ENCODE measurements around the gene FHIT. TPM values are rescaled to one million over a fixed set of nuclear protein-coding genes. Genes with fewer than 3 reads are reported as not detected.

Gene FHIT
- total RNA-seq, 1 experiment from 2014 or later = 9.8 TPM

- no peak for DNase-seq
- CTCF ChIA-PET = no interaction called here
- H3K9me3 ChIP-seq (ENCODE audit: insufficient read depth, low read depth) = no peaks in the 10 kb centered on the region
- no peaks in the 10 kb centered on the region for H3K4me1 ChIP-seq (replicated peaks; ENCODE audit: insufficient read depth)
- no peak overlapping the region for H2AFZ ChIP-seq
- no TSS peak for BruUV-seq (replicated peaks)
- H3K4me2 ChIP-seq = no peak overlapping the region
- no peaks in the 10 kb centered on the region for H3K79me2 ChIP-seq (ENCODE audit: low read depth)
- H3K27ac ChIP-seq = no peak overlapping the region
- intact Hi-C loops (cut with micrococcal nuclease; ENCODE audit: unreplicated experiment) = no loop called here
- H3K36me3 ChIP-seq (ENCODE audit: low read depth) = no peaks in the 10 kb centered on the region
- H3K9me2 ChIP-seq (ENCODE audit: insufficient read depth) = no peaks in the 10 kb centered on the region
- POLR2A ChIA-PET (ENCODE audit: unreplicated experiment) = no interaction called here
- no peak for TF ChIP-seq EZH2 (IDR thresholded peaks at IDR 0.05; ENCODE audit: low read depth)
- no peak for TF ChIP-seq CTCF (conservative IDR thresholded peaks at IDR 0.05)
- H4K20me1 ChIP-seq (ENCODE audit: insufficient read depth) = no peaks in the 10 kb centered on the region
- no peaks in the 10 kb centered on the region for H3F3A ChIP-seq (ENCODE audit: insufficient read depth, low read depth)
- no peak overlapping the region for H3K4me3 ChIP-seq
- H3K27me3 ChIP-seq (ENCODE audit: insufficient read depth, low read depth) = no peaks in the 10 kb centered on the region
These were observed 1400.8 kb downstream of the FHIT start for GRCh38 chr3:59850417-59850816.

- no peaks in the 10 kb centered on the region for H3F3A ChIP-seq (ENCODE audit: insufficient read depth, low read depth)
- H3K4me1 ChIP-seq (replicated peaks; ENCODE audit: insufficient read depth) = no peaks in the 10 kb centered on the region
- H4K20me1 ChIP-seq (ENCODE audit: insufficient read depth) = no peaks in the 10 kb centered on the region
- no peaks in the 10 kb centered on the region for H3K79me2 ChIP-seq (ENCODE audit: low read depth)
- ChIA-PET CTCF (interaction anchor here (0.5 kb wide), 1 partner anchor 13 kb away, joined by 7 read pairs; no protein-coding TSS in a partner anchor), POLR2A (ENCODE audit: unreplicated experiment) (no interaction called here)
- H3K9me3 ChIP-seq (ENCODE audit: insufficient read depth, low read depth) = no peaks in the 10 kb centered on the region
- H3K27ac ChIP-seq = no peak overlapping the region
- no peak overlapping the region for H3K4me2 ChIP-seq
- no peaks in the 10 kb centered on the region for H3K9me2 ChIP-seq (ENCODE audit: insufficient read depth)
- intact Hi-C loops (cut with micrococcal nuclease; ENCODE audit: unreplicated experiment) = no loop called here
- H2AFZ ChIP-seq = no peak overlapping the region
- no peaks in the 10 kb centered on the region for H3K36me3 ChIP-seq (ENCODE audit: low read depth)
- H3K4me3 ChIP-seq = no peak overlapping the region
- no peaks in the 10 kb centered on the region for H3K27me3 ChIP-seq (ENCODE audit: insufficient read depth, low read depth)
- TF ChIP-seq EZH2 (IDR thresholded peaks at IDR 0.05; ENCODE audit: low read depth) = no peak
- TF ChIP-seq CTCF (conservative IDR thresholded peaks at IDR 0.05) = no peak
- no TSS peak for BruUV-seq (replicated peaks)
- no peak for DNase-seq
These were observed 1405.9 kb downstream of the FHIT start for GRCh38 chr3:59845386-59845785.

- Histone ChIP-seq H3K27ac (no peak overlapping the region), H3K4me3 (no peak overlapping the region), H3K36me3 (ENCODE audit: low read depth) (no peaks in the 10 kb centered on the region), H3F3A (ENCODE audit: insufficient read depth, low read depth) (no peaks in the 10 kb centered on the region), H3K27me3 (ENCODE audit: insufficient read depth, low read depth) (no peaks in the 10 kb centered on the region), H4K20me1 (ENCODE audit: insufficient read depth) (no peaks in the 10 kb centered on the region), H3K9me3 (ENCODE audit: insufficient read depth, low read depth) (no peaks in the 10 kb centered on the region), H3K79me2 (ENCODE audit: low read depth) (no peaks in the 10 kb centered on the region), H3K9me2 (ENCODE audit: insufficient read depth) (no peaks in the 10 kb centered on the region), H3K4me1 (replicated peaks; ENCODE audit: insufficient read depth) (no peaks in the 10 kb centered on the region), H2AFZ (no peak overlapping the region), H3K4me2 (no peak overlapping the region)
- intact Hi-C loops (cut with micrococcal nuclease; ENCODE audit: unreplicated experiment) = no loop called here
- ChIA-PET CTCF (no interaction called here), POLR2A (ENCODE audit: unreplicated experiment) (no interaction called here)
- no peak for DNase-seq
- no peak for TF ChIP-seq CTCF (conservative IDR thresholded peaks at IDR 0.05)
- TF ChIP-seq EZH2 (IDR thresholded peaks at IDR 0.05; ENCODE audit: low read depth) = no peak
- BruUV-seq (replicated peaks) = no TSS peak
These were observed 1407.4 kb downstream of the FHIT start for GRCh38 chr3:59843821-59844220.

All from PC-9 (cell line).